ENCODE data around the gene SHBG.

The SHBG gene

GRCh38 chr17:7667656-7668406 lies 37.9 kb downstream of the SHBG start:
- Histone ChIP-seq H3K27ac (ENCODE audit: low read depth, low read length) (no peak overlapping the region), H3K36me3 (ENCODE audit: control insufficient read depth, low read length) (peaks cover 48% of the 10 kb centered on the region), H3K4me1 (ENCODE audit: control insufficient read depth, low read length) (no peaks in the 10 kb centered on the region), H3K4me3 (ENCODE audit: low read length) (no peak overlapping the region), H3K79me2 (ENCODE audit: control insufficient read depth, low read length) (no peaks in the 10 kb centered on the region), H3K9me2 (replicated peaks; ENCODE audit: control insufficient read depth, low read length) (no peaks in the 10 kb centered on the region), H4K20me1 (ENCODE audit: control insufficient read depth, insufficient read depth, low read depth, low read length) (no peaks in the 10 kb centered on the region), H3K9me3 (ENCODE audit: control insufficient read depth, insufficient read depth, low read length) (no peaks in the 10 kb centered on the region), H3F3A (ENCODE audit: control insufficient read depth, insufficient read depth) (peaks cover 16% of the 10 kb centered on the region; the same call in 1 of the 2 replicates), H3K27me3 (ENCODE audit: control insufficient read depth, low read length) (no peaks in the 10 kb centered on the region), H3K4me2 (ENCODE audit: low read length) (no peak overlapping the region)
- TF ChIP-seq EZH2phosphoT487 (IDR thresholded peaks at IDR 0.05; ENCODE audit: borderline replicate concordance, low read length) (no peak), CTCF (IDR thresholded peaks at IDR 0.05; ENCODE audit: low read depth, low read length, poor library complexity, severe bottlenecking) (no peak)

- Histone ChIP-seq H3K9me3 (ENCODE audit: control insufficient read depth, insufficient read depth, low read length) (peaks cover 2% of the 10 kb centered on the region), H3F3A (ENCODE audit: control insufficient read depth, insufficient read depth) (peaks cover 16% of the 10 kb centered on the region; the same call in 1 of the 2 replicates), H3K4me1 (ENCODE audit: control insufficient read depth, low read length) (no peaks in the 10 kb centered on the region), H4K20me1 (ENCODE audit: control insufficient read depth, insufficient read depth, low read depth, low read length) (no peaks in the 10 kb centered on the region), H3K4me2 (ENCODE audit: low read length) (no peak overlapping the region), H3K27ac (ENCODE audit: low read depth, low read length) (no peak overlapping the region), H3K79me2 (ENCODE audit: control insufficient read depth, low read length) (no peaks in the 10 kb centered on the region), H3K9me2 (replicated peaks; ENCODE audit: control insufficient read depth, low read length) (no peaks in the 10 kb centered on the region), H3K4me3 (ENCODE audit: low read length) (no peak overlapping the region), H3K36me3 (ENCODE audit: control insufficient read depth, low read length) (peaks cover 55% of the 10 kb centered on the region), H3K27me3 (ENCODE audit: control insufficient read depth, low read length) (no peaks in the 10 kb centered on the region)
- TF ChIP-seq EZH2phosphoT487 (IDR thresholded peaks at IDR 0.05; ENCODE audit: borderline replicate concordance, low read length) (no peak), CTCF (IDR thresholded peaks at IDR 0.05; ENCODE audit: low read depth, low read length, poor library complexity, severe bottlenecking) (no peak)
These were observed 38.5 kb downstream of the SHBG start for GRCh38 chr17:7668482-7668881.

- no peak overlapping the region for H3K4me3 ChIP-seq (ENCODE audit: low read length)
- H3K9me2 ChIP-seq (replicated peaks; ENCODE audit: control insufficient read depth, low read length) = no peaks in the 10 kb centered on the region
- H3K4me2 ChIP-seq (ENCODE audit: low read length) = no peak overlapping the region
- no peak overlapping the region for H3K27ac ChIP-seq (ENCODE audit: low read depth, low read length)
- H3K9me3 ChIP-seq (ENCODE audit: control insufficient read depth, insufficient read depth, low read length) = peaks cover 8% of the 10 kb centered on the region
- no peaks in the 10 kb centered on the region for H3K4me1 ChIP-seq (ENCODE audit: control insufficient read depth, low read length)
- no peak for TF ChIP-seq EZH2phosphoT487 (IDR thresholded peaks at IDR 0.05; ENCODE audit: borderline replicate concordance, low read length)
- TF ChIP-seq CTCF (IDR thresholded peaks at IDR 0.05; ENCODE audit: low read depth, low read length, poor library complexity, severe bottlenecking) = peak; percentile 65
- peaks cover 84% of the 10 kb centered on the region for H3K36me3 ChIP-seq (ENCODE audit: control insufficient read depth, low read length)
- 0 out of 2 replicates have a peak, but pooled peaks cover 5% of the 10 kb centered on the region for H3F3A ChIP-seq (ENCODE audit: control insufficient read depth, insufficient read depth)
- no peaks in the 10 kb centered on the region for H4K20me1 ChIP-seq (ENCODE audit: control insufficient read depth, insufficient read depth, low read depth, low read length)
- no peaks in the 10 kb centered on the region for H3K27me3 ChIP-seq (ENCODE audit: control insufficient read depth, low read length)
- peaks cover 16% of the 10 kb centered on the region for H3K79me2 ChIP-seq (ENCODE audit: control insufficient read depth, low read length)
These were observed 43.3 kb downstream of the SHBG start for GRCh38 chr17:7673239-7673638.

All from DOHH2 (cell line).